Mesodermal cell (in vitro differentiated cells): ENCODE data around the gene LEF1.

Experiments used
- H3K27ac ChIP-seq: 2 replicates; pipeline ENCODE4 v1.7.0; 2013; ENCODE audit warnings: mild to moderate bottlenecking, low read depth, low read length, moderate library complexity; ENCODE audit not compliant: severe bottlenecking
- H3K36me3 ChIP-seq: 2 replicates; pipeline ENCODE4 v1.7.1; 2013; ENCODE audit warnings: mild to moderate bottlenecking, low read length, moderate library complexity; ENCODE audit not compliant: control insufficient read depth, insufficient read depth
- H3K4me1 ChIP-seq: one replicate; pipeline ENCODE4 v1.7.1; 2013; ENCODE audit warnings: mild to moderate bottlenecking, low read length; ENCODE audit not compliant: insufficient read depth, control insufficient read depth, poor library complexity, severe bottlenecking
- H3K4me3 ChIP-seq: 2 replicates; pipeline ENCODE4 v1.7.0; 2013; ENCODE audit warnings: low read length, control low read depth, mild to moderate bottlenecking; ENCODE audit not compliant: insufficient read depth, poor library complexity, severe bottlenecking; ENCODE audit errors: extremely low read depth
- H3K9me3 ChIP-seq: 2 replicates; pipeline ENCODE4 v1.7.1; 2013; ENCODE audit warnings: mild to moderate bottlenecking, low read length, moderate library complexity; ENCODE audit not compliant: control insufficient read depth
- WGBS, 2 experiments: methylation state at CpG; one replicate each; pipeline ENCODE4 v1.1.5; 2013; ENCODE audit warnings: missing lambda C conversion rate in 2 of 2; ENCODE audit not compliant: insufficient coverage in 2 of 2; 5-methylcytosine and 5-hydroxymethylcytosine counted together

The LEF1 gene

DNA sequence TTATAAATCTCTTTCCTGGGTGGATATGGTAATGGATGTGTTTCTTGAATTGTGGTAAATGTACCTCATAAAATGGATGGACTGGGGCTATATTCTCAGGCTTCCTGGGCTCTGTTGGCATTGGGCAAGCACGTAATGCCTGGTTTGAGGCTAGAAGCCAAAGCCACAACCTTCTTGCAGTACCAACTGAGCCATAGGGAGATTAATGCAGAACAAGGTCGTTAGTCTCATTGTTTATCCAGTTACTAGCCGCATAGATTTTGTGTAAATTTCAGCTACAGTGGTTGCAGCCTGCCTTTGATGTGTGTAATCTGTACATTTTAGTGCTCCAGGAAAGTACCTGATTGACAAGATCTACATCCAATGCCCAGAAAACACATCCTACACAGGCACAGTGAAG is 7.2 kb upstream of the LEF1 start:
- H3K9me3 ChIP-seq = no peaks in the 10 kb centered on the region
- no peaks in the 10 kb centered on the region for H3K36me3 ChIP-seq
- H3K4me1 ChIP-seq = peaks cover 12% of the 10 kb centered on the region
- no peak overlapping the region for H3K27ac ChIP-seq
- 100% methylated on average over 2 of the region's 3 CpGs for WGBS, 2 experiments
- no peak overlapping the region for H3K4me3 ChIP-seq

DNA sequence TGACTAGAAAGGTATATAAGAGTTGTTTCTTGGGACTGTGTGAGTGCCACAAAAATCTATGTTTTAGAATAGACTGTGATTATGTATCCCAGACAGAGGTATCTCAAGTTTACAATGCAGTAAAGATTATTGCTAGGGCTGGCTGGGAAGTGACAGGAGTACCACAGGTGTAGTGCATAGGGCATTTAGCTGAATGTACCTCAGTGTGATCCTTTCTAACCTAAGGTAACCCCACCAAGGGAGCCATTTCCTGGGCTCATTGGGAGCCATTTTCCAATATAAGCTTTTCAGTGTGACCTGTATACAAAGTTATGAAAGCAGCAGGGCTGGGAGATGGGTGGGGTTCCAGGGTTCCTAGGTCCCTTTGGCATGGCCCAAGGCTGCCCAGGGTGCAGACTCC is 6.1 kb upstream of the LEF1 start:
- H3K9me3 ChIP-seq = no peaks in the 10 kb centered on the region
- peaks cover 19% of the 10 kb centered on the region for H3K4me1 ChIP-seq
- H3K27ac ChIP-seq = no peak overlapping the region
- no peak overlapping the region for H3K4me3 ChIP-seq
- no peaks in the 10 kb centered on the region for H3K36me3 ChIP-seq

DNA sequence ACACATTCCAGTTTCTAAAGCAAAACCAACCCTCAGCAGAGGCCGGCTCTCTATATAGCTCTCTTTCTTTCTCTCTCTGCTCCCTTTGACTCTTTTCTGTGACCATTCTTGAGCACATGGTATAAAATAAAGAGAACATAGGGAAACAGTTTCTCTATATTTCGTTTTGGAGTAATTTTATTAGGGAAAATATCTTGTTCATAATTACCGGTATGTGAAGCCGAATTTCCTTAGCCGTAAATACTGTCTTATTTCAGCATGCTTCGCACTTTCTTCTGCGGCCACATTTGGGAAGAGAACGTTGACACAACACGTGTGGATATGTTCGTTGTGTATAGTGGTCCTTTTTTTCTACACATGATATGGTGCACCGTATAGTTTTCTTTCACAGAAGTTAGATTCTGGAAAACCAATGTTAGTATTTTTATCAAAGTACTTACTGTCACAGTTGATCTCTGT is 4.9 kb upstream of the LEF1 start:
- H3K4me3 ChIP-seq = peak overlapping the region; percentile 45
- 55 to 90% methylated on average over 6 to 8 of the region's 11 CpGs for WGBS, 2 experiments
- no peaks in the 10 kb centered on the region for H3K36me3 ChIP-seq
- peaks cover 26% of the 10 kb centered on the region for H3K4me1 ChIP-seq
- peak overlapping the region; percentile 93 for H3K27ac ChIP-seq
- no peaks in the 10 kb centered on the region for H3K9me3 ChIP-seq

DNA sequence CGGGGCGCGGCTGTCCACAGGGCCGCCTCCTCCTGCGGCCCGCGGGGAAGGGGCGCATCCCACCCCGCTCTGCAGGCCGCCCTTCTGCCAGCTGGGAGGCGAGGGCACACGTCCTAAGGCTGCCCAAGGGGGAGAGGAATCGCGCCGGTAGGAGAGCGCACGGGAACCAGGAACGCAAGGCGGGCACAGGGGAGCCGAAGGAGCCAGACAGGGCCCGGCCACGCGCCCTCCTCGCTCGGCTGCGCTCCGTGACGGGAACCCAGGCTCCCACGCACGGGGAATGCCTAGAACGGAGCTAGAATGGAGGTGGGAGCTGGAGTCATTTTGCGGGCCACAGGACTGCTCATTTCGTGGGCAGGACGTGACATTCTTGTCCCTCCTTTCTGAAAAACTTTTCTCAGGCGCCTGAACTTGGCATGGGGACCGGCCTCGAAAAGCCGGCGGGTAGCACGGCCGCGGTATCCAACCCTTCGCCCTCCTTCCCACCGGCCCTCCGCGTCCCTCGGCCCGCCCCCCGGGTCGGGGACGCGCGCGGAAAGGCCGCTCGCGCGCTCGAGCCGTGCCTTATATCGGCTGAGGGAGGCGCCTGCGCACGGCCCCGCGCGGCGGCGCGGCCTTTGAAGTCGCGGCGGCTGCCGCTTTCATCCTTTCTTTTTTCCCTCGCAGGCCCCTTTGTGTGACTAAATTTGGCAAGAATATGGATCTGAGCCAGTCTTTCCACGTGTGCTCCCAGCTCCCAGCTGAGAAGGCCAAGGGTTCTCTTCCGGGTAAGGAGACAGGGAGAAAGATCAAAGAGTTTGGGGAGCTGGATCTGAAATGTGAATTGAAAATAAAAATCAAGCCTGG is 4.2 kb upstream of the LEF1 start:
- no peaks in the 10 kb centered on the region for H3K36me3 ChIP-seq
- peaks cover 26% of the 10 kb centered on the region for H3K4me1 ChIP-seq
- H3K27ac ChIP-seq = peak overlapping the region; percentile 93
- WGBS, 2 experiments = 0 to 2% methylated on average over 45 to 46 of the region's 77 CpGs
- peak overlapping the region; percentile 45 for H3K4me3 ChIP-seq
- H3K9me3 ChIP-seq = no peaks in the 10 kb centered on the region

DNA sequence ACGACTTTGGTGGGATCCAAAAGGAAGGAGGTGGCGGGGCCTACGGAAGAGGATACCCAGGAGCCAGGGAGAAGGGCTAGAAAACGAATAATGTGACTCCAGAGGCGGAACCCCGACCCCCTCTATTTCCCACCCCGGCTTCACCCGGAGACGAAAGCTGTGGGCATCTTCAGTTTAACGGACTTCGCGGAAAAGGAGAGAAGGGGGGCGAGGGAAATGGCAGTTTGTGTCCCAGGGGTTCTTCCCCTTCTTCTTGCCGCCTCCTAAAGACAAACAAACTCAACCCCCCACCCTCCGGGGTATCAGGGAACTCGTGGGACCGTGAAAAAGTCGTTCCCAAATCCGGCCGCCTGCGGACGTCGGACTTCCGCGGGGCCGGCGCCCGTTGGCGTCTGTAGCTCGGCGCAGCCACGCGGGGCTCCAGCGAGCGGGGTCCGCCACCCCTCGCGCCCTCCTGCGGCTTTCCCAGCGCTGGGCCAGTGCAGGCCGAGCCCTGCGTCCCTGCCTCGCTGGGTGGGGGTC is 3.6 kb upstream of the LEF1 start:
- 1 to 2% methylated on average over 27 to 32 of the region's 43 CpGs for WGBS, 2 experiments
- no peaks in the 10 kb centered on the region for H3K36me3 ChIP-seq
- H3K9me3 ChIP-seq = no peaks in the 10 kb centered on the region
- peak overlapping the region; percentile 45 for H3K4me3 ChIP-seq
- peak overlapping the region; percentile 93 for H3K27ac ChIP-seq
- peaks cover 26% of the 10 kb centered on the region for H3K4me1 ChIP-seq

DNA sequence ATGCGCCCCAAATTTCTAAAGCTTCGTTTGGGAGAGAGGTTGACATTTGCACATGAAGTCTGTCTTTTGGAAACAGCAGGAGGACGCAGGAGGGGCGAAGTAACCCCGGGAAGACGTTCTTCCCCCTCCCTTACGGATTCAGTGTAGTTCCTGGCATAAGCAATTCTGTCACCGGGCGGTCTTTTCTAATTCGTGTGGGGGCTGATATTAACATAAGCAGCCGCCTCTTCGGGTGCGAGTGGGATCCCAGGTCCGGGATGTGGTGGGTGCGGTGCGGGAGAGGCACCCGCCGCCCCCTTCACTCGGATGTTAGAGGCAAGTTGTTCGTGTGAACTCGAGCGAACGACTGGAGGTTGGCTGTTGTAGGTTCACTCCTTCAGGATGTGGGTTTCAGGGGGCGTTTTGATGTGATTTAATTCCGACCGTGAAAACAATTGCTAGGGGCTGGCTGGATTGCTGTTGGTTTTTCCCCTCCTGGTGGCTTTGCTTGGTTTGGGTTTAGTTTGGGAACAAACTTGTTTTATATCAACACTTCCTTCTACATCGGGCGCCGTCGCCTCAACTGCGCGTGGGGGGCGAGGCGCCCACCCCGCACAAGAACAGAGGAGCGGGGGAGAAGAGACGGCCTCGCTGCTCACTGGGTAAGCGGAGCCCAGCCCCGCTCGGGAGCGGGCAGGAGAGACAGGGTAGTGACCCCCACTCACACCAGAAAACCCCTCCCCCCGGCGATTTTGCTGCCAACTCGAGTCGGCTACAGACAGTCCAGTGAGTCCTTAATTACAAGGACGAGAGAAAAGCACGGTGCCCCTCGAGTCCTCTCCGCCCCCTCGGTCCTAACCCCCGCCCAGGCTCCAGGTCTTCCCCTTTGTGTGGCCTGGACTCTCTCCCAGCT is 2.9 kb upstream of the LEF1 start:
- WGBS, 2 experiments = 0 to 1% methylated on average over 26 to 28 of the region's 52 CpGs
- no peaks in the 10 kb centered on the region for H3K36me3 ChIP-seq
- H3K4me1 ChIP-seq = peaks cover 26% of the 10 kb centered on the region
- no peaks in the 10 kb centered on the region for H3K9me3 ChIP-seq
- peak overlapping the region; percentile 45 for H3K4me3 ChIP-seq
- peak overlapping the region; percentile 93 for H3K27ac ChIP-seq

DNA sequence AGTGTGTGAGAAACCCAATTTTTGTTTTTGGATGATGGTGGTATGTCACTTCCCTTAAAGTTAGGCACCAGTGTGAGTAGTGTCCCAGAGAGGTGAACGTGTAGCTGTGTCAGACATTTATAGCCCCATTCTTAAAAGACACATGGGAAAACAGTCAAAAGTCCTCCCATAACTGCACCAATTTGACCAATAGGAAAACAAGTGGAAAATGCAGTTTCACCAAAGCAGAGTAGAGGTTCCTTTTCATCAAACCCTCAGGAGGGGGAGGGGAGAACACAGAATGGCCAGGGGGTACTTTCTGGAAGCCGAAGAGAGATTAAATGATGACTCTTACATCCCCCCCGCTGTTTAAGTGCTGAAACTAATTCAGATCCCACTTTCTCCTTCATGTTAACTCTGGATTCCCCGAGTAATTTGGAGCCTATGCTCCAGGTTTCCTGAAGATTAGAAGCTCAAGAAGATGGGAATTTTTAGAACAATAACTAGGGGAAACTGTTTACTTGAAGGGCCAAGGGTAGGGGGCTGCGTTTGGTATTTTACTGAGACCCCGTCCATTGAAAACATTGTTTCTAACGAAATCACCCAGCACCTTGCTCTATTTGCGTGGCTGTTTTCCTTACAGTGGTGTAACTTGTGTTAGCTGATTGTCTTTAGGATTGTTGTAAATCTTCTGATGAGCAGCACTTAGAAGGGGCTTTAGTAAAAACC is 2.1 kb upstream of the LEF1 start:
- no peaks in the 10 kb centered on the region for H3K9me3 ChIP-seq
- H3K36me3 ChIP-seq = no peaks in the 10 kb centered on the region
- peak overlapping the region; percentile 93 for H3K27ac ChIP-seq
- WGBS, 2 experiments = 0% methylated on average over 2 of the region's 8 CpGs; no CpG with 5 or more reads in 1 of the 2 experiments
- H3K4me1 ChIP-seq = peaks cover 26% of the 10 kb centered on the region
- H3K4me3 ChIP-seq = peak overlapping the region; percentile 45

DNA sequence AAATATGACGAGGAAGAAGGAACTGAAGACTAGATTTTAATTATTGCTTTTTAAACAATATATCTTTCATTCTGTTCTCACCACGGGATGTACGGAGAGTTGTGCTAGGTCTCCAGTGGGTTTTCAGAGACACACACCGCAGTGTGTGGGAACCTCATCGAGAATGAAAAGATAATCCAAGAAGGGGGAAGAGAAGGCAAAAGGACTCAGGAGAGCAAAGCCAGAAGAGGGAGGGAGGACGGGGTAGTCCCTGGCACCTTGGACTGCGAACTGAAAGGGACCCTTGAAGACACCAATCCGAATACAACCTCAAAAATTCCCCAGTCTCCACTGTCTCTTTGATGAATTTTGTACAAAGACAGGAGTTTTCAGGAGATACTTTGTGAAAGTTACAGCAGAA is 932 bp upstream of the LEF1 start:
- Histone ChIP-seq H3K27ac (peak overlapping the region; percentile 85), H3K9me3 (no peaks in the 10 kb centered on the region), H3K4me1 (peaks cover 26% of the 10 kb centered on the region), H3K4me3 (peak overlapping the region; percentile 91), H3K36me3 (peaks cover 4% of the 10 kb centered on the region)
- 8 to 21% methylated on average over 2 to 3 of the region's 8 CpGs for WGBS, 2 experiments

DNA sequence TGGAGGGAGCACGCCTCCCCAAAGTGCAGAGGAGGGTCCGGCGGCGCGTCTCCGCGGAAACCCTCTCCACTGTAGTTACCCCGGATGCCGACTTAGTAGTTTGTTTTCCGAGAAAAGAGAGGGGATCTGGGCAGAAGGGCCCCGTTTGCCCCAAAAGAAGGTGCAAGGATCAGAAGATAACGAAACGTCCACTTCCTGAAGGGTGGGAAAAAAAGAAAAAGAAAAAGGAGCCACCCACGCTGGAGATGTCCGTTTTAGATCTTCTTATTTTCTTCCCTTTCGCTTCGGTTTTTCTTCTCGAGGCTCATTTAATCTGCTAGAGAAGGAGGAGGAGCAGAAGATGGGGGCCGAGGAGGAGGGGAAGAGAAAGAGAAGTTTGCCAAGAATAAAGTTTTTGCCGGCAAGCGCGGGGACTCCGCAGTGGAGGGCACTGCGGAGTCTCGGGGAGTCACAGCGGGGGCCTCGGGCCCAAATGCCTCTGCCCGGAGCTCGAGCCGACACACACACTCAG is 517 bp downstream of the LEF1 start:
- Histone ChIP-seq H3K36me3 (peaks cover 9% of the 10 kb centered on the region), H3K27ac (peak overlapping the region; percentile 85), H3K9me3 (no peaks in the 10 kb centered on the region), H3K4me1 (peaks cover 23% of the 10 kb centered on the region), H3K4me3 (peak overlapping the region; percentile 91)
- WGBS, 2 experiments = 0 to 1% methylated on average over 20 to 26 of the region's 30 CpGs
